Tibial nerve (tissue), 4 donors: ENCODE results near the gene PTPRG. TPM values are rescaled to one million over a fixed set of nuclear protein-coding genes. Genes with fewer than 3 reads are reported as not detected.

Experiments used
- DNase-seq, 2 donors: peaks; one replicate each; pipeline ENCODE4 v3.0.0-alpha.2; 2019; ENCODE audit warnings: low spot score in 2 of 2
- H3K27ac ChIP-seq, 4 donors: fragments of 200-600 bp; sonication (generic) in 3 of 4; one replicate each; pipeline ENCODE4 v1.5.1; 2017 to 2019; ENCODE audit warnings: mild to moderate bottlenecking in 1 of 4
- H3K27me3 ChIP-seq, 2 donors: fragments of 200-600 bp; sonication (generic) in 1 of 2; one replicate each; pipeline versions ENCODE4 v1.5.1 to v1.6.0; 2017 to 2019
- H3K36me3 ChIP-seq, 3 donors: fragments of 200-600 bp; sonication (generic); one replicate each; pipeline ENCODE4 v1.5.1; 2018 to 2019
- H3K4me1 ChIP-seq, 4 donors: fragments of 200-600 bp; sonication (generic) in 3 of 4; one replicate each; pipeline ENCODE4 v1.5.1; 2017 to 2019
- H3K4me3 ChIP-seq, 4 donors: fragments of 200-600 bp; sonication (generic) in 3 of 4; one replicate each; pipeline ENCODE4 v1.5.1; 2017 to 2019; ENCODE audit warnings: mild to moderate bottlenecking in 1 of 4, moderate library complexity in 1 of 4
- H3K9me3 ChIP-seq, 4 donors: fragments of 200-600 bp; sonication (generic) in 3 of 4; one replicate each; pipeline ENCODE4 v1.5.1; 2017 to 2019
- EP300 ChIP-seq, 2 donors: sonication (generic); formaldehyde crosslinking; IDR thresholded peaks; one replicate each; pipeline ENCODE4 v1.6.1; 2017; ENCODE audit warnings: antibody characterized with exemption in 2 of 2, mild to moderate bottlenecking in 1 of 2
- POLR2A ChIP-seq, 2 donors: fragments of 450-650 bp; IDR thresholded peaks; one replicate each; pipeline ENCODE4 v1.6.1; 2017; ENCODE audit warnings: antibody characterized with exemption in 2 of 2, mild to moderate bottlenecking in 2 of 2, moderate library complexity in 2 of 2
- WGBS, 2 donors: methylation state at CpG; one replicate each; pipeline ENCODE4 v1.1.5; 2018; 5-methylcytosine and 5-hydroxymethylcytosine counted together
- total RNA-seq, 4 donors: library from RNA; depleted of rRNA; stranded (reverse); fragments of >200 nt; gene quantifications; one replicate each; pipeline ENCODE4 v1.1.0, GENCODE V29; 2016
- TF ChIP-seq, protein P1 (sequence below), 5 experiments: fragments of 200-600 bp in 3 of 5; fragments of 450-650 bp in 2 of 5; sonication (generic) in 3 of 5; IDR thresholded peaks; one replicate each; pipeline ENCODE4 v1.5.1; 2016 to 2019; ENCODE audit warnings: antibody characterized with exemption in 5 of 5, mild to moderate bottlenecking in 3 of 5, moderate library complexity in 2 of 5

Gene PTPRG
- total RNA-seq, 4 donors from 2014 or later = 112 to 174 (median 121) TPM

DNA sequence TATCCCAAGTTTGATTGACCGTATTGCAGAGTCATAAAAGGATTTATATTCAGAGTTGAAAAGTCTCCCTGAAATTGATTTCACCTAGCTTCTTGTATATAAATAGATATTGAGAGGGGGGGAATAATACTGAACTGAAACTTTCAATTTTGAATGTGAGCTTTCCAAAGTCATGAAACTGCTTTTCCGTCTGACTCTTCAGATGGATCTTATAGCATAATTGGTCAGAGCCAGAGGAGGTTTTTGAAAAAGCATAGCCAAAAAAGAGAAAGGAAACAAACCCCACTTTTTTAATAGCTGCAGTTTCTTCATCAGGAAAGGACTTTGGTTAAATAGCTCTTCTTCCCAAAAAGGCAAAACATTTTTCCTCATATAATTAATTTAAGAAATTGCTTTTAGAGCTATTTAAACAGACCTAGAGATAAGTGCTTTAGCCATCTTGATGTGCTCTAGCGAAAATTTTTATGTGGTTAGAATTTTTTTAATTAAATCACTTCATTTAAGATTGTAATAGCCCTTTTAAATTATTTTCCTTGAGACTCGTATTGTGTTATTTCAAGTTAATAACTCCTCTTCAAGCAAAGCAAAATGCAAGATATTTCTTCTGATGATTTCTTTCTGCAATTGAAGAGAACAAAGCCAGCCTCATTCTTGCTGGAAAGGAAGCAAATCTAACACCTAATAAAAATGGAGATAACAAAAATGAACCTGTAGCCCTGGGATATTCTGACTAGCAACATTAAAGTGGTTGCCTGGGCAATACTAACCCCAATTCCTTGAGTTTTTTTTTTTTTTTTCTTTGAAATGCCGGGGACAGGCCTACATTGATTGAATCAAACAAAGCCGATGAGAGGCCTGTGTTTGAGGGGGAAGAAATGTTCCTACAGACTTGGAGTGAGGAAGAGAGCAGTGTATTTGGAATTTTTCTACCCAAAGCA is 173.6 kb downstream of the PTPRG start:
- H3K27me3 ChIP-seq = no peaks in the 10 kb centered on the region
- H3K9me3 ChIP-seq = no peaks in the 10 kb centered on the region
- WGBS, 2 donors = 46 to 49% methylated on average over 6 of the region's 6 CpGs
- peaks cover 0 to 43% (median 0%) of the 10 kb centered on the region in 4 donors for H3K4me1 ChIP-seq
- TF ChIP-seq EP300 (IDR thresholded peaks at IDR 0.05) (no peak), POLR2A (IDR thresholded peaks at IDR 0.05) (no peak)
- TF ChIP-seq, protein P1, sequence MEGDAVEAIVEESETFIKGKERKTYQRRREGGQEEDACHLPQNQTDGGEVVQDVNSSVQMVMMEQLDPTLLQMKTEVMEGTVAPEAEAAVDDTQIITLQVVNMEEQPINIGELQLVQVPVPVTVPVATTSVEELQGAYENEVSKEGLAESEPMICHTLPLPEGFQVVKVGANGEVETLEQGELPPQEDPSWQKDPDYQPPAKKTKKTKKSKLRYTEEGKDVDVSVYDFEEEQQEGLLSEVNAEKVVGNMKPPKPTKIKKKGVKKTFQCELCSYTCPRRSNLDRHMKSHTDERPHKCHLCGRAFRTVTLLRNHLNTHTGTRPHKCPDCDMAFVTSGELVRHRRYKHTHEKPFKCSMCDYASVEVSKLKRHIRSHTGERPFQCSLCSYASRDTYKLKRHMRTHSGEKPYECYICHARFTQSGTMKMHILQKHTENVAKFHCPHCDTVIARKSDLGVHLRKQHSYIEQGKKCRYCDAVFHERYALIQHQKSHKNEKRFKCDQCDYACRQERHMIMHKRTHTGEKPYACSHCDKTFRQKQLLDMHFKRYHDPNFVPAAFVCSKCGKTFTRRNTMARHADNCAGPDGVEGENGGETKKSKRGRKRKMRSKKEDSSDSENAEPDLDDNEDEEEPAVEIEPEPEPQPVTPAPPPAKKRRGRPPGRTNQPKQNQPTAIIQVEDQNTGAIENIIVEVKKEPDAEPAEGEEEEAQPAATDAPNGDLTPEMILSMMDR (IDR thresholded peaks at IDR 0.05) = no peak
- H3K27ac ChIP-seq = peak overlapping the region in 2 of 4 donors; percentile 29 to 41
- no peaks in the 10 kb centered on the region for H3K36me3 ChIP-seq
- no peak for DNase-seq
- H3K4me3 ChIP-seq = no peak overlapping the region

DNA sequence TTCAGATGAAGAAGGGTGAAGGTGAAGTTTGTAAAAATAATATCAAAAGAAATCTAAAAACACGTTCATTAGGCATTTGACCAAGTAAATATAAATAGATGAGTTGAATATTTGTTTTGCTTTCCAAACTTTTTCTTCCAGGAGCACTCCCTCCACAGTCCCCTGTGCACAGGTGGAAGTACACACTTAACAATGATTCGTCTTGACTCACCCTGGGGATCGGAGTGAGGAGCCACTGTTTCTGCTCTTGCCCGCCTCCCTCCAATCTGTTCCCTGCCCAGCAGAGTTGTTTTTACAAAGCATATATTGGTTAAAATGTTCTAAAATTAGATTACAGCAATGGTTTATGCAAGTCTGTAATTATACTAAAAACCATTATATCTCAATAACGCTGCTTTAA is 175.1 kb downstream of the PTPRG start:
- 81 to 87% methylated on average over 5 of the region's 5 CpGs for WGBS, 2 donors
- no peaks in the 10 kb centered on the region for H3K9me3 ChIP-seq
- H3K27me3 ChIP-seq = no peaks in the 10 kb centered on the region
- DNase-seq = no peak
- H3K27ac ChIP-seq = no peak overlapping the region
- peaks cover 0 to 47% (median 4%) of the 10 kb centered on the region in 4 donors for H3K4me1 ChIP-seq
- no peak for TF ChIP-seq POLR2A (IDR thresholded peaks at IDR 0.05)
- no peak for TF ChIP-seq EP300 (IDR thresholded peaks at IDR 0.05)
- TF ChIP-seq, protein P1 (IDR thresholded peaks at IDR 0.05) = no peak
- H3K36me3 ChIP-seq = no peaks in the 10 kb centered on the region
- H3K4me3 ChIP-seq = no peak overlapping the region

DNA sequence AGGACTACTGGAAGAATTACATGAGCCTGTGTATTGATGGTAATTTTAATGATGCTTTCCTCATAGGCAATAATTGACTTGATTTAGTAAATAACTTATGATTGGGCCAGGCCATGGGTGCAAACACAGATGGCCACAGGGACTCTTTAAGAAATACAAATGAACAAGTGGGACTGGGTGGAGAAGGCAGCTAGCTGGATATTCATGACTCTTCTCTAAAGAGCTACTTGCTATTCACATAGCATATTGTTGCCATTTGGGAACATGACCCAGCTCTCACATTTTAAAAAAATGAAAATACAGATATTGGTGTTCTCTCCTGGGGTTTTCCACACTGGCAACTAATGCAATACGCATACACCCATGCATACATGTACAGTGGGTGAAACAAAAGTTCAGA is 178.3 kb downstream of the PTPRG start:
- no peak for TF ChIP-seq EP300 (IDR thresholded peaks at IDR 0.05)
- no peak for TF ChIP-seq POLR2A (IDR thresholded peaks at IDR 0.05)
- no peak for DNase-seq
- no peaks in the 10 kb centered on the region for H3K27me3 ChIP-seq
- no peak overlapping the region for H3K4me3 ChIP-seq
- peaks cover 0 to 33% (median 7%) of the 10 kb centered on the region in 4 donors for H3K4me1 ChIP-seq
- no peaks in the 10 kb centered on the region for H3K36me3 ChIP-seq
- WGBS, 2 donors = 90 to 100% methylated on average over 1 of the region's 1 CpG
- H3K9me3 ChIP-seq = no peaks in the 10 kb centered on the region
- no peak overlapping the region for H3K27ac ChIP-seq

DNA sequence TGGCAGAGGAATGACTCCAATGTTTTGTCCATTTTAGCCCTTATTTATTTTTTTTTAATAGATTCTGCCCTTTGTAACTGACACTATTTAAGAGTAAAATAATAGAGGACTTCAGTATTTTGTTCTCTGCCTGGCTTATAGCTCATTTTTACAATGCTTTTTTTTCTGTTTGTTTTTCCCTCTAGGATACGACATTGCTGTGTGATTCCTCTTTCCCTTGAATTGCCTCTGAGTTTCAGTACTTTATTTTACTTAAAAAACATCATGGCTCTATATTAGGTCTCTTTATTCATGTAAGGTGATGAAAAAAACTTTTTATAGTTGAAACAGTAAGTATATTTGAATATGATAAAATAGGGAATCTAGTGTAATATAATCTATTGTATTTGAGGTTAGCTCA is 179.1 kb downstream of the PTPRG start:
- TF ChIP-seq, protein P1 (IDR thresholded peaks at IDR 0.05) = no peak
- no peak for TF ChIP-seq EP300 (IDR thresholded peaks at IDR 0.05)
- TF ChIP-seq POLR2A (IDR thresholded peaks at IDR 0.05) = no peak
- 24 to 37% methylated on average over 1 of the region's 1 CpG for WGBS, 2 donors
- H3K27me3 ChIP-seq = no peaks in the 10 kb centered on the region
- H3K27ac ChIP-seq = no peak overlapping the region
- no peak for DNase-seq
- H3K4me1 ChIP-seq = peaks cover 0 to 25% (median 7%) of the 10 kb centered on the region in 4 donors
- H3K9me3 ChIP-seq = no peaks in the 10 kb centered on the region
- no peak overlapping the region for H3K4me3 ChIP-seq
- H3K36me3 ChIP-seq = no peaks in the 10 kb centered on the region

DNA sequence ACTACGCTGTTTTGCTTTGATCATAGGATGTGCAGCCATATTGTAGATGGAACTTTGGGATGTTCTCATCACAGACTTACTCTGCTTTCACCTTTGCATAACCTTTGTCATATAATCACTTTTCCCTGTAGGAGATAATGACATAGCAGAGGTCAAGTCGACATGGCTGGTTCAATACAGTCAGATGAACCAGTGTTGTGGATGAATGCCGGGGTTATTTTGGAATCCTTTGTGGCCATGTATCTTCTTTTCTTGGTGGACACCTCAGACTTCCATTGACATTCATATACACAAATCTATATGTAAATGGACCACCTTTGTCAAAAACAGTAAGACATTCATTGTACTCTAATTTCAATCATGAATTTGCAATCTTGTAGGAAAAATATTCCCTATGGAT is 180.2 kb downstream of the PTPRG start:
- Histone ChIP-seq H3K27ac (no peak overlapping the region), H3K36me3 (no peaks in the 10 kb centered on the region), H3K4me3 (no peak overlapping the region), H3K27me3 (no peaks in the 10 kb centered on the region), H3K4me1 (peaks cover 0 to 23% (median 7%) of the 10 kb centered on the region in 4 donors), H3K9me3 (no peaks in the 10 kb centered on the region)
- no peak for DNase-seq
- TF ChIP-seq EP300 (IDR thresholded peaks at IDR 0.05) (no peak), POLR2A (IDR thresholded peaks at IDR 0.05) (no peak)
- TF ChIP-seq, protein P1 (IDR thresholded peaks at IDR 0.05) = no peak
- 80 to 92% methylated on average over 3 of the region's 3 CpGs for WGBS, 2 donors
